ENCODE results near the gene DPYD. TPM values are rescaled to one million over a fixed set of nuclear protein-coding genes. Genes with fewer than 3 reads are reported as not detected.

Gene DPYD
- total and polyA plus RNA-seq, 8 donors = 2.7 to 24.5 (median 9.4) TPM

GRCh38 chr1:97063532-97063931, 857.3 kb downstream of the DPYD start:
- no peak for TF ChIP-seq CTCF (IDR thresholded peaks at IDR 0.05)
- no peak overlapping the region for H3K4me3 ChIP-seq
- no peaks in the 10 kb centered on the region for H3K36me3 ChIP-seq
- ATAC-seq (peak in 3 of 4 donors; percentile 55 to 96 (median 78)), DNase-seq (peak in 1 of 6 donors; percentile 17), FAIRE-seq (no peak)
- no peaks in the 10 kb centered on the region for H3K27me3 ChIP-seq
- H3K9me3 ChIP-seq = no peaks in the 10 kb centered on the region
- H3K4me1 ChIP-seq = no peaks in the 10 kb centered on the region
- intact Hi-C loops (cut with DNase I) = no loop called here
- H3K27ac ChIP-seq = no peak overlapping the region

GRCh38 chr1:97061604-97062003, 859.2 kb downstream of the DPYD start:
- Histone ChIP-seq H3K4me1 (no peaks in the 10 kb centered on the region), H3K9me3 (no peaks in the 10 kb centered on the region), H3K27ac (no peak overlapping the region), H3K4me3 (no peak overlapping the region), H3K36me3 (no peaks in the 10 kb centered on the region), H3K27me3 (no peaks in the 10 kb centered on the region)
- ATAC-seq (no peak), DNase-seq (no peak), FAIRE-seq (no peak)
- intact Hi-C loops (cut with DNase I) = no loop called here
- no peak for TF ChIP-seq CTCF (IDR thresholded peaks at IDR 0.05)
- WGBS, 2 donors = 55 to 67% methylated on average over 2 of the region's 2 CpGs

- intact Hi-C loops (cut with DNase I) = no loop called here
- FAIRE-seq = no peak
These were observed 864.4 kb downstream of the DPYD start for GRCh38 chr1:97056386-97056785.

GRCh38 chr1:97053268-97053667, 867.6 kb downstream of the DPYD start:
- no peak for FAIRE-seq
- intact Hi-C loops (cut with DNase I) = no loop called here
- Histone ChIP-seq H3K4me1 (no peaks in the 10 kb centered on the region), H3K36me3 (no peaks in the 10 kb centered on the region), H3K27ac (no peak overlapping the region), H3K27me3 (no peaks in the 10 kb centered on the region), H3K4me3 (no peak overlapping the region), H3K9me3 (no peaks in the 10 kb centered on the region)
- no peak for ATAC-seq
- WGBS, 2 donors = 45 to 56% methylated on average over 2 of the region's 2 CpGs
- no peak for DNase-seq
- no peak for TF ChIP-seq CTCF (IDR thresholded peaks at IDR 0.05)

More at GRCh38 chr1:97056386-97056785, 864.4 kb downstream of the DPYD start:
- DNase-seq (no peak), ATAC-seq (no peak)
- WGBS, 2 donors = 67 to 75% methylated on average over 2 of the region's 2 CpGs
- H3K4me3 ChIP-seq = no peak overlapping the region
- no peak for TF ChIP-seq CTCF (IDR thresholded peaks at IDR 0.05)
- H3K27me3 ChIP-seq = no peaks in the 10 kb centered on the region
- H3K9me3 ChIP-seq = no peaks in the 10 kb centered on the region
- no peaks in the 10 kb centered on the region for H3K36me3 ChIP-seq
- H3K27ac ChIP-seq = no peak overlapping the region
- no peaks in the 10 kb centered on the region for H3K4me1 ChIP-seq

- ATAC-seq (no peak), FAIRE-seq (no peak), DNase-seq (no peak)
- H3K27ac ChIP-seq = no peak overlapping the region
- intact Hi-C loops (cut with DNase I) = no loop called here
- H3K4me3 ChIP-seq = no peak overlapping the region
- H3K9me3 ChIP-seq = no peaks in the 10 kb centered on the region
- H3K4me1 ChIP-seq = no peaks in the 10 kb centered on the region
- no peak for TF ChIP-seq CTCF (IDR thresholded peaks at IDR 0.05)
- H3K36me3 ChIP-seq = no peaks in the 10 kb centered on the region
- no peaks in the 10 kb centered on the region for H3K27me3 ChIP-seq
These were observed 869.0 kb downstream of the DPYD start for GRCh38 chr1:97051823-97052222.

Data from pancreas (tissue), 10 donors.